H1 (cell line): ENCODE measurements around the gene MRPL34. TPM values are rescaled to one million over a fixed set of nuclear protein-coding genes. Genes with fewer than 3 reads are reported as not detected.

ENCODE experiments used
- KDM1A ChIP-seq: fragments of 200-600, 300-600 bp; sonication (generic); IDR thresholded peaks from 2 replicates; pipeline ENCODE4 v1.7.1; 2016; ENCODE audit warnings: mild to moderate bottlenecking, low read length, borderline replicate concordance
- MAFK ChIP-seq: IDR thresholded peaks from 2 replicates; pipeline ENCODE4 v1.6.1; 2012; ENCODE audit warnings: low read depth, mild to moderate bottlenecking, improper control_type of control experiment, low read length
- NRF1 ChIP-seq: IDR thresholded peaks from 2 replicates; pipeline ENCODE4 v1.6.1; 2011; ENCODE audit warnings: mild to moderate bottlenecking, low read depth, low read length, improper control_type of control experiment
- POLR2AphosphoS5 ChIP-seq: IDR thresholded peaks from 2 replicates; pipeline ENCODE4 v1.6.1; 2011; ENCODE audit warnings: low read depth, low read length
- RFX5 ChIP-seq: IDR thresholded peaks from 2 replicates; pipeline ENCODE4 v1.6.1; 2011; ENCODE audit warnings: low read depth, low read length, improper control_type of control experiment, borderline replicate concordance
- SIN3A ChIP-seq, 2 experiments: IDR thresholded peaks in 1 of 2; conservative IDR thresholded peaks in 1 of 2; 2 replicates each; pipeline ENCODE4 v1.6.1; 2011 to 2012; ENCODE audit warnings: low read length in 2 of 2, improper control_type of control experiment in 1 of 2, low read depth in 1 of 2, mild to moderate bottlenecking in 1 of 2
- SP1 ChIP-seq: IDR thresholded peaks from 2 replicates; pipeline ENCODE4 v1.6.1; 2011; ENCODE audit warnings: low read depth, low read length
- TAF7 ChIP-seq: optimal IDR thresholded peaks from 2 replicates; pipeline ENCODE3; 2011; ENCODE audit warnings: low read depth, mild to moderate bottlenecking, inconsistent platforms, low read length, moderate library complexity, borderline replicate concordance
- TCF12 ChIP-seq: IDR thresholded peaks from 2 replicates; pipeline ENCODE4 v1.6.1; 2011; ENCODE audit warnings: low read depth, mild to moderate bottlenecking, low read length
- polyA plus RNA-seq, 7 experiments: library from polyadenylated mRNA; depleted of rRNA in 3 of 7; stranded (reverse) in 5 of 7; unstranded in 2 of 7; fragments of >200 nt in 5 of 7; fragments of 200-250 nt in 2 of 7; gene quantifications; 1 replicate in 5 of 7; 2 replicates in 1 of 7; 4 replicates in 1 of 7; pipeline versions ENCODE4 v1.2.1 to v1.2.3, GENCODE V29; 2011 to 2013; ENCODE audit warnings: missing spikeins in 2 of 7, mixed read lengths in 2 of 7
- total RNA-seq: library from RNA; stranded (reverse); fragmentation: NEBNext Ultra II Directional; extraction: Animal tissue kit (Norgen Biotek cat#: 25700); gene quantifications from 2 replicates; pipeline ENCODE4 v1.2.1, GENCODE V29; 2021
- TF ChIP-seq, protein P1 (sequence below): fragments of 300-600 bp; sonication (generic); IDR thresholded peaks from 2 replicates; pipeline ENCODE4 v1.7.1; 2012; ENCODE audit warnings: low read length, moderate library complexity, mild to moderate bottlenecking, inconsistent platforms; ENCODE audit not compliant: insufficient replicate concordance

MRPL34 gene
- total and polyA plus RNA-seq, 2 of the 8 experiments (the other 6 are each of a cell fraction or from before 2014, with no cell fraction given): 91.9 to 99.6 TPM

DNA sequence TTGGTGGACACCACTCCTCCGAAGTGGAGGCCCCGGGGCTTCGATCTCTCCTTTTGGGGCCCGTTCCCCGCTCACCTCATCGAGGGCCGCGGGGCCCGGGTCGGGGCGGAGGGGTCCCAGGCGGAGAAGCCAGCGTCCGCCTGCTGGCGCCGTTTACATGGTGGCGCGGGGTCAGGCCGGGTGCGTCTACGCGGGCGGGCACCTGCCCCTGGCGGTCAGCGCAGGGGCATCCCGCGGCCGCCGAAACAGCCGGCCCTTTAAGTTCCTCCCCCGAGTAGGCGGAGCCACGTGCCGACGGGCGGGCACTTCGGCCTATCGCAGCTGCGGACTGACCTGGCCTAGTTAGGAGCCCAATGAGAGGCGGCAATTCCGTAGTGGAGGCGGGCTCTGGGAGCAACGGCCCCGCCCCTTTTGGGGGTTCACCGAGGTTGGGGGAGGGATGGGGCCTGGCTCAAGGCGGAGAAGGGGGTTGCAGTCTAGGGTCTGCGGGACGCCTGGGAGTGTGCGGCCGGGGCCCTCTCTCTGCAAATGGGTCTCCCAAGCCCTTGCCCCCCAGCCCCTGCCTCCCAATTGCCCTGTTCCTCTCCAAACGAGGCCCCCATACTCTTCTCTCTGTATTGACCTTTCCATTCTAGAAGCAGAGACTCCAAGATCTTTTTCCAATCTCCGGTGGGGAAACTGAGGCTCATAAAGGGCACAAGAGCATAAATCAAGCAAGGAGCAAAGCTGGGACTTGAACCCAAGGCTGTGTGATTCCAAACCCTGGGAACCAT, 2.3 kb upstream of the MRPL34 start, which contains the start of gene ABHD8 (continued):
- TF ChIP-seq, protein P1, sequence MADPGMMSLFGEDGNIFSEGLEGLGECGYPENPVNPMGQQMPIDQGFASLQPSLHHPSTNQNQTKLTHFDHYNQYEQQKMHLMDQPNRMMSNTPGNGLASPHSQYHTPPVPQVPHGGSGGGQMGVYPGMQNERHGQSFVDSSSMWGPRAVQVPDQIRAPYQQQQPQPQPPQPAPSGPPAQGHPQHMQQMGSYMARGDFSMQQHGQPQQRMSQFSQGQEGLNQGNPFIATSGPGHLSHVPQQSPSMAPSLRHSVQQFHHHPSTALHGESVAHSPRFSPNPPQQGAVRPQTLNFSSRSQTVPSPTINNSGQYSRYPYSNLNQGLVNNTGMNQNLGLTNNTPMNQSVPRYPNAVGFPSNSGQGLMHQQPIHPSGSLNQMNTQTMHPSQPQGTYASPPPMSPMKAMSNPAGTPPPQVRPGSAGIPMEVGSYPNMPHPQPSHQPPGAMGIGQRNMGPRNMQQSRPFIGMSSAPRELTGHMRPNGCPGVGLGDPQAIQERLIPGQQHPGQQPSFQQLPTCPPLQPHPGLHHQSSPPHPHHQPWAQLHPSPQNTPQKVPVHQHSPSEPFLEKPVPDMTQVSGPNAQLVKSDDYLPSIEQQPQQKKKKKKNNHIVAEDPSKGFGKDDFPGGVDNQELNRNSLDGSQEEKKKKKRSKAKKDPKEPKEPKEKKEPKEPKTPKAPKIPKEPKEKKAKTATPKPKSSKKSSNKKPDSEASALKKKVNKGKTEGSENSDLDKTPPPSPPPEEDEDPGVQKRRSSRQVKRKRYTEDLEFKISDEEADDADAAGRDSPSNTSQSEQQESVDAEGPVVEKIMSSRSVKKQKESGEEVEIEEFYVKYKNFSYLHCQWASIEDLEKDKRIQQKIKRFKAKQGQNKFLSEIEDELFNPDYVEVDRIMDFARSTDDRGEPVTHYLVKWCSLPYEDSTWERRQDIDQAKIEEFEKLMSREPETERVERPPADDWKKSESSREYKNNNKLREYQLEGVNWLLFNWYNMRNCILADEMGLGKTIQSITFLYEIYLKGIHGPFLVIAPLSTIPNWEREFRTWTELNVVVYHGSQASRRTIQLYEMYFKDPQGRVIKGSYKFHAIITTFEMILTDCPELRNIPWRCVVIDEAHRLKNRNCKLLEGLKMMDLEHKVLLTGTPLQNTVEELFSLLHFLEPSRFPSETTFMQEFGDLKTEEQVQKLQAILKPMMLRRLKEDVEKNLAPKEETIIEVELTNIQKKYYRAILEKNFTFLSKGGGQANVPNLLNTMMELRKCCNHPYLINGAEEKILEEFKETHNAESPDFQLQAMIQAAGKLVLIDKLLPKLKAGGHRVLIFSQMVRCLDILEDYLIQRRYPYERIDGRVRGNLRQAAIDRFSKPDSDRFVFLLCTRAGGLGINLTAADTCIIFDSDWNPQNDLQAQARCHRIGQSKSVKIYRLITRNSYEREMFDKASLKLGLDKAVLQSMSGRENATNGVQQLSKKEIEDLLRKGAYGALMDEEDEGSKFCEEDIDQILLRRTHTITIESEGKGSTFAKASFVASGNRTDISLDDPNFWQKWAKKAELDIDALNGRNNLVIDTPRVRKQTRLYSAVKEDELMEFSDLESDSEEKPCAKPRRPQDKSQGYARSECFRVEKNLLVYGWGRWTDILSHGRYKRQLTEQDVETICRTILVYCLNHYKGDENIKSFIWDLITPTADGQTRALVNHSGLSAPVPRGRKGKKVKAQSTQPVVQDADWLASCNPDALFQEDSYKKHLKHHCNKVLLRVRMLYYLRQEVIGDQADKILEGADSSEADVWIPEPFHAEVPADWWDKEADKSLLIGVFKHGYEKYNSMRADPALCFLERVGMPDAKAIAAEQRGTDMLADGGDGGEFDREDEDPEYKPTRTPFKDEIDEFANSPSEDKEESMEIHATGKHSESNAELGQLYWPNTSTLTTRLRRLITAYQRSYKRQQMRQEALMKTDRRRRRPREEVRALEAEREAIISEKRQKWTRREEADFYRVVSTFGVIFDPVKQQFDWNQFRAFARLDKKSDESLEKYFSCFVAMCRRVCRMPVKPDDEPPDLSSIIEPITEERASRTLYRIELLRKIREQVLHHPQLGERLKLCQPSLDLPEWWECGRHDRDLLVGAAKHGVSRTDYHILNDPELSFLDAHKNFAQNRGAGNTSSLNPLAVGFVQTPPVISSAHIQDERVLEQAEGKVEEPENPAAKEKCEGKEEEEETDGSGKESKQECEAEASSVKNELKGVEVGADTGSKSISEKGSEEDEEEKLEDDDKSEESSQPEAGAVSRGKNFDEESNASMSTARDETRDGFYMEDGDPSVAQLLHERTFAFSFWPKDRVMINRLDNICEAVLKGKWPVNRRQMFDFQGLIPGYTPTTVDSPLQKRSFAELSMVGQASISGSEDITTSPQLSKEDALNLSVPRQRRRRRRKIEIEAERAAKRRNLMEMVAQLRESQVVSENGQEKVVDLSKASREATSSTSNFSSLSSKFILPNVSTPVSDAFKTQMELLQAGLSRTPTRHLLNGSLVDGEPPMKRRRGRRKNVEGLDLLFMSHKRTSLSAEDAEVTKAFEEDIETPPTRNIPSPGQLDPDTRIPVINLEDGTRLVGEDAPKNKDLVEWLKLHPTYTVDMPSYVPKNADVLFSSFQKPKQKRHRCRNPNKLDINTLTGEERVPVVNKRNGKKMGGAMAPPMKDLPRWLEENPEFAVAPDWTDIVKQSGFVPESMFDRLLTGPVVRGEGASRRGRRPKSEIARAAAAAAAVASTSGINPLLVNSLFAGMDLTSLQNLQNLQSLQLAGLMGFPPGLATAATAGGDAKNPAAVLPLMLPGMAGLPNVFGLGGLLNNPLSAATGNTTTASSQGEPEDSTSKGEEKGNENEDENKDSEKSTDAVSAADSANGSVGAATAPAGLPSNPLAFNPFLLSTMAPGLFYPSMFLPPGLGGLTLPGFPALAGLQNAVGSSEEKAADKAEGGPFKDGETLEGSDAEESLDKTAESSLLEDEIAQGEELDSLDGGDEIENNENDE: no peak
- no peak for TF ChIP-seq KDM1A
- peak; percentile 98 for TF ChIP-seq SP1
- TF ChIP-seq SIN3A (conservative IDR thresholded peaks at IDR 0.05 in 1 of 2, IDR thresholded peaks at IDR 0.05 in 1 of 2; ENCODE audit: low read depth in 1 of 2, low read length in 2 of 2): peak in 1 of 2 experiments; percentile 71; a peak in 1 of 4 replicates
- TF ChIP-seq RFX5: no peak
- TF ChIP-seq NRF1: no peak
- TF ChIP-seq POLR2AphosphoS5: peak; percentile 22; the same call in 1 of the 2 replicates
- TF ChIP-seq TAF7: no peak
- no peak for TF ChIP-seq TCF12
- TF ChIP-seq MAFK: no peak
